COR-L47 (cell line): ENCODE data around the gene ZNF141.
A peak's percentile ranks its signal among the peaks of the same experiment; 100 is the strongest.
"Not testable (repeated sequence)": the region's sequence is repeated elsewhere in the genome, so short reads cannot be mapped to it uniquely, and the experiment has no call there.

Source experiments
- DNase-seq: peaks from one replicate; lab custom pipeline; 2025; lab: John Stamatoyannopoulos, UW

ZNF141 gene

DNA sequence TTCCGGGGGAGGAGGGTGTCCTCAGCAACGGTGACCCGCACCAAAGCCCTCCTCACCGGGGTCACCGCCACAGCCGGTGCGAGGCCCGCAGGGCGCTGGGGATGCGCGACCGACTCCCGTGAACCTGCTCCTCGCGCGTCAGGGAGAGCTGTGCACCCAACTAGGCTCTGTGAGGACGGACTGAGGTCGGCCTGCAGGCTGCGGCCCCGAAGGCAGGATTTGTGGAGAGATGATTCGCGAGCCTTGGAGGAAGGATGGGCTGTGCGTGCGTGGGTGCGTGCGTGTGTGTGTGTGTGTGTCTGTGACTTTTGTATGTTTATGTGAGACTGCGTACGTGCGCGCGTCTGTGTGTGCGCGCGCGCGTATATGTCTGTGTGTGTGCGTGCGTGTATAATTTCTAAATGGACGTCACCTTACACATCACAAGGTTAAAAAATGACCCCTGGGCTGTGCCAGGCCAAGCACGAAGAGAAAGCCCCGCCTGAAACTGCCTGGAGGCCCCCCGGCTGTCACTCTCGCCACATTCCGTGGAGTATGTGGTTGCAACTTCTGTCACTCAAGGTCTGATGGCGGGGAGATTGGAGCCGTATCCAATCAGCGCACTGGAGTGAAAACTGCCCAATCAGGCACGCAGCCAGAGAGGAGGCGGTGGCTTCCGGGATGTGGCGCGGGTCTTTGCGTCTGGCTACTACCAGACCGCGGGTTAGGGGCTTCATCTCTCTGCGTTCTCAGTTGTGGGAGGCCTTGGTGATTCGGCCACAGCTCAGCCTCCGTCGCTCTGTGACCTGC lies at the start of gene ZNF141:
TSS of gene ZNF141 (plus strand) at position 672 of the 789 bp plus-strand sequence. CDS start 170 bp downstream, outside the sequence.
- DNase-seq, result peak; percentile 96

GRCh38 chr4:288891-289290 lies 48.7 kb upstream of the ZNF141 start:
- no peak for DNase-seq

DNA sequence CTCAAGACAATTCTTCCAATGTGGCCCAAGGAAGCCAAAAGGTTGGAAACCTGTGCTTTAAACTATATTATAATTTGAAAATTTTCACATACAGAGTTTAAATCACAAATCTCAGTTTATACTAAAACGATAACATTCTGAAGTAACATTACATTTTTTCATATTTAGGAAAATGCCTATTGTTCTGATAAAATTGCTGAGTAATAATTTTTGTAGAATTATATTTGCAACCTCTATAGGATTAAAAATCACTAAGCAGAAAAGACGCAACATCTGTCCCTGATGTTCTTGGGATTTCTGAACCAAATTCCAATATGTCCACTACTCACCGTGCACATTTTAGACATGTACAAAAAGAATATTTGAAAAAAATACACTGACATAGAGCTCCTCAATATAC lies 42.9 kb upstream of the ZNF141 start:
- DNase-seq, result no peak

DNA sequence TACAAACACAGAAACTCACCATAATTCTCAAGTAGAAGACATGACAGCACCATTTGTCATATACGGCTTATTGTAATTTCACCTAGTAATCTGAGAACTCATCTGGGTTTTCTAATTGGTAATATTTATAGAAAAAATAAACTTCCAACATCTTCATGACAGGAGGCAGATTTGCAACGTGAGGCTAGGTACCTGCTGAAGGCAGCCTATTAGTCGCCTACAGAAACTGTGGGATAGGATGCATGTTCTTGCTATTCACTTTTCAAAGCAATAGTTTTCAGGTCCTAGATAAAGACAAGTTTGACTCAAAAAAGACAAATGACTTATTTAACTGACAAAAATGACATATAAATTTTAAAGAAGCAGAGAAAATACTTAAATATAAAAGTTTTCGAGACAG lies 35.2 kb upstream of the ZNF141 start:
- DNase-seq, result no peak

DNA sequence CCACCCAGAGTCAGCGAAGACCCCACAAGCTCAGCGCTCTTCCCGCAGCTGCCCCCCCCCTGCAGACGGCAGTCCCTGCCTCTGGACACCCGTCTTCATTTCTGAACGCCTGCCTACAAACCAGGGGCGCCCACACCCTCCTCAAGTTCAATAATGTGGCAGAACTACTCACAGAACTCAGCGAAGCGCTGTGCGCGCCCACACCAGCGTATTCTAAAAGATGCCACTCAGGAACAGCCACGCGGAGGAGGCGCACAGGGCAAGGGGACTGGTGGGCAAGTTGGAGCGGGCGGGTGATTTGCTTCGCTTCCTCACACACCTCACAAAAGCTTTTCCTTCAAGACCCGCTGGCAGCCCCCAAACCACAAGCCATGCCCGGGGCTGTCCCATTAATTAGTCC lies 33.1 kb upstream of the ZNF141 start:
- not testable (repeated sequence) for DNase-seq

DNA sequence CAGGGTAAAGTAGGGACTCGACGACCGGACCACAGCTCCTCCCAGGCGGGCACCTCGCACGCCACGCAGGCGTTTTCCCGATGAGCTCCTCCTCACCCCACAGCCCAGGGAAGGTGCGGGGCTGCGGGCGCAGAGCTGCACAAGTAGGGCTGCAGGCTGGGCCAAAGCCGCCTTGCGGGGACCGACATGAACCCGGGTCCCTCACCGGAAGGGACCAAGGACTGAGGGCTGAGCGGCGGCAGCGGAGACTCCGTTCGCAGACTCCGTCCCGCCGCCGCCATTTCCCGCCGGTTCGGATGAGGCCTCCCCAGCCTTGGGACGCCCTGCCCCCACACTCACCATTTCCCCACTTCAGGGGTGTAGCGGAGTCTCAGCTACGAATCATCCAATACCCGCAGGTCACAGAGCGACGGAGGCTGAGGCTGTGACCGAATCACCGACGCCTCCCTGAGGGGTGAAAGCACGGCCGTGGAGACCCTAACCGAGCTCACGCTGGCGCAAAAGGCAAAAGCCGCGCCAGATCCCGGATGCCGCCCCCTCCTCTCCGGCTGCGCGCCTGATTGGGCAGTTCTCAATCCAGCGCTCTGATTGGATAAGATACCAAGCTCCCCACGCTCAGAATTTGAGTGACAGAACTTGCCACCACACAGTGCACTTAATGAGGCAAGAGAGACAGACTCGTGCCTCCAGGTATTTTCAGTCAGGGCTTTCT lies 32.5 kb upstream of the ZNF141 start, which contains the start of gene ZNF732:
TSS of gene ZNF732 (minus strand) at position 506 of the 712 bp plus-strand sequence. CDS start at position 342, 164 bp downstream.
- no peak for DNase-seq

DNA sequence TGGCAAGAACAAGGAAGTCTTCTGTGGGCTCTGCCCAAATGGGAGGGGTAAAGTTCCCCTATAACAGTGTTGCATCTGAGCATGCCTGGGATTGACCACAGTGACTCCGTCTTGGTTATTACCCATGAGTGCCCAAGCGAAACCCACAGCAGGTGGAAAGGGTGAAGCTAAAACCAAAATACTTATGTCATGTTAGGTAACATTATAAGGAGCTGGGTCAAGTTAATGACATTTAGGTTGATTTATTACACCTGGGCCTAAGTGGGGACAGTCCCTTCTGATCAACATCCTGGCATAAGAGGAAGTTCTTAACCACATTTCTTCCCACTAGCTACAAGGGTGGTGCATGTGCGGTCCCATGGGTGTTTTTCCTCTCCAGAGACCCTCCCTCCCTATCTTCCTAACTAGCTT lies 31.1 kb upstream of the ZNF141 start:
- DNase-seq, result no peak

GRCh38 chr4:309807-310206 lies 27.8 kb upstream of the ZNF141 start:
- no peak for DNase-seq

DNA sequence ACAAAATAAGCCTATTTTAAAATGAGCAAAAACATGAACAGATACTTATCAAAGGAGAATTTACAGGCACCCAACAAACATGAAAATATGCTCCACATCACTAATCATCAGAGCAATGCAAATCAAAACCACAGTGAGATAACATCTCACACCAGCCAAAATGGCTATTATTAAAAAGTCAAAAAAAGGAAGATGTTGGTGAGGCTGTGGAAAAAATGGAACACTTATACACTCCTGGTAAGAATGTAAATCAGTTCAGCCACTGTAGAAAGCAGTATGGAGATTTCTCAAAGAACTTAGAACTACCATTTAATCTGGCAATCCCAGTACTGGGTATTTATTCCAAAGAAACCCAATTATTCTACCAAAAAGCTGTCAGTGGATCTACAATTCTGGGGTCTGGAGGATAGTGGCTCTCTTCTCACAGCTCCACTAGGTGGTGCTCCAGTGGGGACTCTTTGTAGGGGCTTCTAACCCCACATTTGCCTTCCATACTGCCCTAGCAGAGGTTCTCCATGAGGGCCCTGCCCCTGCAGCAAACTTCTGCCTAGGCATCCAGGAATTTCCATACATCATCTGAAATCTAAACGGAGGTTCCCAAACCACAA lies 23.2 kb upstream of the ZNF141 start:
- no peak for DNase-seq

GRCh38 chr4:328729-329128 lies 8.9 kb upstream of the ZNF141 start:
- no peak for DNase-seq

- DNase-seq, result no peak
Observed at GRCh38 chr4:335515-335914, 2.1 kb upstream of the ZNF141 start.

DNA sequence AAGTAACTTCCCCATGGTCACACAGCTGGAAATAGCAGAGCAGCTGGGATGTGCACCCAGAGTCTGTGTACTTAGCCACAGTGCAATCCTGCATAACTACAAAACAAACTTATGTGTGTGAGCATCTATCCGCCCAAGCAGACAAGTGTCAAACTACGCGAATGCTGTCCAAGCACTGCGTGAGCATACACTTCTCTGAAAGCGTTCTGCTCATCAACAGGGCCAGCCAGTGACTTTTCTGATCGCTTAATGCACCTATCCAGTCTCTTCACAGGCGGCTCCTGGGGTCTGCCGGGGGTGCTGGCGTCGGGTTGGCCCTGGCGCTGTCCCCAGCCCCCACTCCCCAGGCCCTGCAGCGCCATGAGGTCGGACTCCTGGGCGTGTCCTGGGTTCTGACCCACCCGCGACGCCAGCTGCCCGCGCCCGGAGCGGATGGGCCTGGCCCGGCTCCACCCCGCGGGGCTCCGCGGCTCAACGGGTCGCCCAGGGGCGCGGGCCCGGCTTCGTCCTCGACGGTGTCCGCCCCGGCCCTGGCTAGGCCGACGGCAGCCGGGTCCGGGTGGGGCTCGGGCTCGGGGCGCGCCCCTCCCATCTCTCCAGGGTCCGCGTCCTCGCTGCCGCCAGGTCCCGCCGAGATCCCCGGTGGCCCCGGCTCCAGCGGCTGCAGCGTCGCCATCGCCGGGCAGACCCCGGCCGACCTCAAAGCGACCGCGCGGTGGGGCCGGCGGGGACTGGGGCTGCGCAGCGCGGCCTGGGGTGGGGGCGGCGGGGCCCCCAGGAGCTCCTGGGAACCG lies 1.3 kb upstream of the ZNF141 start:
- no peak for DNase-seq

GRCh38 chr4:336893-337142 lies 796 bp upstream of the ZNF141 start:
- no peak for DNase-seq

- DNase-seq, result no peak
Observed at GRCh38 chr4:337932-338758, 531 bp downstream of the ZNF141 start.

GRCh38 chr4:338759-339097 lies 1.1 kb downstream of the ZNF141 start:
- no peak for DNase-seq

DNA sequence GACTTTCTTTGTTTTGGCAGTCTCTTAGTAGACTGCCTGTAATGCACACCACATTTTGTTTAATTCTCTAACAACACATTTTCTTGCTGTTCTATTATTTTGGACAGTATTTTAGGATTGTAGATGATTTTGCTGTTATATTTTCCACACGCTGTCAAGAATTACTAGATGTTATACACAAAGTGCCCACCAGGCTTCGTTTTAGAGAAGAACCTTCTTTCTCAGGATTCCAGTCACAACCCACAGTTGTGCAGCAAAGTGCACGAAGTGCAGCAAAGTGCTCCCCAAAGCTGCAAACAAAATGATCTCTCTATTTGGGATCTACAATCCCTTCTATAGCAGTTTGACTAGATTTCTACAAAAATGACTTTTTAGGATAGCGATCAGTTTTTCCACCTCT lies 2.4 kb downstream of the ZNF141 start:
- no peak for DNase-seq

DNA sequence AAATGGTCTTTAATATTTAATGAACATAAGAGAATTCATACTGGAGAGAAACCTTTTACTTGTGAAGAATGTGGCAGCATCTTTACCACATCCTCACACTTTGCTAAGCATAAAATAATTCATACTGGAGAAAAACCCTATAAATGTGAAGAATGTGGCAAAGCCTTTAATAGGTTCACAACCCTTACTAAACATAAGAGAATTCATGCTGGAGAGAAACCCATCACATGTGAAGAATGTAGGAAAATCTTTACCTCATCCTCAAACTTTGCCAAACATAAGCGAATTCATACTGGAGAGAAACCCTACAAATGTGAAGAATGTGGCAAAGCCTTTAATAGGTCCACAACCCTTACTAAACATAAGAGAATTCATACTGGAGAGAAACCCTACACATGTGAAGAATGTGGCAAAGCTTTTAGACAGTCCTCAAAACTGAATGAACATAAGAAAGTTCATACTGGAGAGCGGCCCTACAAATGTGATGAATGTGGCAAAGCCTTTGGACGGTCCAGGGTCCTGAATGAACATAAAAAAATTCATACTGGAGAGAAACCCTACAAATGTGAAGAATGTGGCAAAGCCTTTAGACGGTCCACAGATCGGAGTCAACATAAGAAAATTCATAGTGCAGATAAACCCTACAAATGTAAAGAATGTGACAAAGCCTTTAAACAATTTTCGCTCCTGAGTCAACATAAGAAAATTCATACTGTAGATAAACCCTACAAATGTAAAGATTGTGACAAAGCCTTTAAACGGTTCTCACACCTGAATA lies 35.6 kb downstream of the ZNF141 start:
- no peak for DNase-seq

- no peak for DNase-seq
Observed at GRCh38 chr4:374298-375160, 36.9 kb downstream of the ZNF141 start.

DNA sequence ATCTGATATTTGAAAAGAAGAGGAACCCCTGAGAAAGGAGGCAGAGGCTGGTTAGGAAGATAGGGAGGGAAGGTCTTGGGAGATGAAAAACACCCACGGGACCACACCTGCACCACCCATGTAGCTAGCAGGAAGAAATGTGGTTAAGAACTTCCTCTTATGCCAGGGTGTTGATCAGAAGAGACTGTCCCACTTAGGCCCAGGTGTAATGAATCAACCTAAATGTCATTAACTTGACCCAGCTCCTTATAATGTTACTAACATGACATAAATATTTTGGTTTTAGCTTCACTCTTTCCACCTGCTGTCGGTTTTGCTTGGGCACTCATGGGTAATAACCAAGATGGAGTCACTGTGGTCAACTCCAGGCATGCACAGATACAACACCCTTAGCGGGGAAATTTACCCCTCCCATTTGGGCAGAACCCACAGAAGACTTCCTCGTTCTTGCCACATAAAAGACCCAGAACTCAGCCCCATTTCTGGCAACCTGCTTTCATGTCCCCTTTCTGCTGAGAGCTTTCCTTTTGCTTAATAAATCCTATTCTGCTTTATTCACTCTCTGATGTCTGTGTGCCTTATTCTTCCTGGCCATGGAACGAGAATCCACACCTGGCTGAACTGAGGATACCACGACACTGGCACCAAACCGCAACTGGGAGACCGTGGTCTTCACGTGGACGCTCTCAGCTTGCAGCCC lies 46.8 kb downstream of the ZNF141 start:
- DNase-seq, result no peak
